ENCODE measurements around the gene TMPRSS6. TPM values are rescaled to one million over a fixed set of nuclear protein-coding genes. Genes with fewer than 3 reads are reported as not detected.

Gene TMPRSS6
- total RNA-seq, 1 donor from 2014 or later = not detected

DNA sequence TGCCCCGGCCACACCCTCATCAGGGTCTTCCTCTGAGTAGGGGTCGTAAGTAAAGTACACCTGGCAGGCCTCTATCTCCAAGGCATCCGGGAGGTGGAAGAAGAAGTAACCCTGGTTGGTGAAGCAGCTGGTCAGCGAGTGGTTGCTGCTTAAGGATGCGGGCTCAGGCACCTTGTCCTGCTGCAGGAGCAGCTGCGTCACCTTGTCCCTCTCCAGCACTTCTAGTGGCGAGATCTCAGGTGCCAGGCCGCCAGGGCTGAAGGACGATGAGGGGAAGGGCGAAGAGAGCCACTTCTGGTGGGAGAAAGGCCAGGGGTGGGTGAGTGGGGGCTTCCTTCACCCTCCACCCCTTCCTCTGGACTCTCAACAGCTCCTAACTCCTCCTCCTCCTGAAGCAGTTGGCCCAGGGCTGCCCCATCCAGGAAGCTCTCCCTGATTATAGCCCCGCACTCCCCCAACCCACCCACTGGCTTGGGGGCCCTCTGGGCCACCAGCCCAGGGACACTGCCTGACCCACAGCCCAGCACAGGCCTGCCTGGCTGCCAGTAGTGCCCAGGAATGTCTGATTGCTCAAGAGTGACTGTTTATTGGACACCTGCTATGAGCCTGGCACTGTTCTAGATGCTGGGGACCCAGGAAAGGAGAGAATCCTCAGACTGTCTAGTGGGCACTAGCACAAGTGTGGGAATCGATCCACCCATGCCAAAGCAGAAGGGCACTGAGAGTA, 19.2 kb upstream of the TMPRSS6 start:
- H3K36me3 ChIP-seq = no peaks in the 10 kb centered on the region
- DNase-seq (ENCODE audit: extremely low spot score in 2 of 2) = no peak
- H3K4me1 ChIP-seq = peaks cover 5% of the 10 kb centered on the region
- no peaks in the 10 kb centered on the region for H3K27me3 ChIP-seq
- intact Hi-C loops (cut with DNase I) = loop anchor here (10.0 kb wide), 1 partner anchor 504 kb away; no protein-coding TSS in a partner anchor
- H3K27ac ChIP-seq = no peak overlapping the region
- H3K4me3 ChIP-seq = no peak overlapping the region
- no peaks in the 10 kb centered on the region for H3K9me3 ChIP-seq
- TF ChIP-seq CTCF (IDR thresholded peaks at IDR 0.05) (no peak), POLR2AphosphoS5 (IDR thresholded peaks at IDR 0.05; ENCODE audit: insufficient read depth in 1 of 2, low read depth in 1 of 2) (no peak), POLR2A (IDR thresholded peaks at IDR 0.05) (no peak)

- no peak overlapping the region for H3K4me3 ChIP-seq
- peaks cover 5% of the 10 kb centered on the region for H3K4me1 ChIP-seq
- intact Hi-C loops (cut with DNase I) = loop anchor here (10.0 kb wide), 1 partner anchor 503 kb away; no protein-coding TSS in a partner anchor
- no peak overlapping the region for H3K27ac ChIP-seq
- TF ChIP-seq POLR2A (IDR thresholded peaks at IDR 0.05) (no peak), CTCF (IDR thresholded peaks at IDR 0.05) (no peak), POLR2AphosphoS5 (IDR thresholded peaks at IDR 0.05; ENCODE audit: insufficient read depth in 1 of 2, low read depth in 1 of 2) (no peak)
- no peak for DNase-seq (ENCODE audit: extremely low spot score in 2 of 2)
- H3K36me3 ChIP-seq = no peaks in the 10 kb centered on the region
- H3K9me3 ChIP-seq = no peaks in the 10 kb centered on the region
- H3K27me3 ChIP-seq = no peaks in the 10 kb centered on the region
Observed at GRCh38 chr22:37127350-37127878, 17.9 kb upstream of the TMPRSS6 start.

DNA sequence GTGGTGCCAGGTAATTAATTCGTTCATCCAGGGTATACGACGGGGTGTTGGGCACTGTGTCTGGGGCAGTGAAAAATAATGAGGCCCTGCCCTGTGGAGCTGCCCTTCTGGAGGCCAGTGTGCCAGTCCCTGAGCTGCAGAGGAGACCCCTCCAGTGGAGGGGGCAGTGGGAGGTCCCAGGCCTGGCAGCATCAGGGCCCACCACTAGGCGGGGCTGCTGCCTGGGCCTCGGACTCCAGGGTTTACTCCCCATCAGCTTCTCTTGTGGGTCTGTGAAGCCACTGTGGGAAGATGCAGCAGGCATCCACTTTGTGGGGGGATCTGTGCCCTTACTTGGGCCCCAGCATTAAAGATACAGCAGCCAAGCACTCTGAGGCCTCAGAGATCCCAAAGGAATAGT, 17.4 kb upstream of the TMPRSS6 start:
- H3K4me3 ChIP-seq = no peak overlapping the region
- no peaks in the 10 kb centered on the region for H3K9me3 ChIP-seq
- H3K27me3 ChIP-seq = no peaks in the 10 kb centered on the region
- TF ChIP-seq CTCF (IDR thresholded peaks at IDR 0.05) (no peak), POLR2A (IDR thresholded peaks at IDR 0.05) (no peak), POLR2AphosphoS5 (IDR thresholded peaks at IDR 0.05; ENCODE audit: insufficient read depth in 1 of 2, low read depth in 1 of 2) (no peak)
- DNase-seq (ENCODE audit: extremely low spot score in 2 of 2) = no peak
- H3K27ac ChIP-seq = no peak overlapping the region
- peaks cover 5% of the 10 kb centered on the region for H3K4me1 ChIP-seq
- no peaks in the 10 kb centered on the region for H3K36me3 ChIP-seq
- intact Hi-C loops (cut with DNase I) = loop anchor here (10.0 kb wide), 1 partner anchor 502 kb away; no protein-coding TSS in a partner anchor

GRCh38 chr22:37126383-37126782, 16.9 kb upstream of the TMPRSS6 start:
- TF ChIP-seq CTCF (IDR thresholded peaks at IDR 0.05) (no peak), POLR2A (IDR thresholded peaks at IDR 0.05) (no peak), POLR2AphosphoS5 (IDR thresholded peaks at IDR 0.05; ENCODE audit: insufficient read depth in 1 of 2, low read depth in 1 of 2) (no peak)
- Histone ChIP-seq H3K4me1 (peaks cover 5% of the 10 kb centered on the region), H3K4me3 (no peak overlapping the region), H3K27ac (no peak overlapping the region), H3K9me3 (no peaks in the 10 kb centered on the region), H3K36me3 (no peaks in the 10 kb centered on the region), H3K27me3 (no peaks in the 10 kb centered on the region)
- intact Hi-C loops (cut with DNase I) = loop anchor here (10.0 kb wide), 1 partner anchor 502 kb away; no protein-coding TSS in a partner anchor
- no peak for DNase-seq (ENCODE audit: extremely low spot score in 2 of 2)

- intact Hi-C loops (cut with DNase I) = loop anchor here (10.0 kb wide), 1 partner anchor 499 kb away; no protein-coding TSS in a partner anchor
- Histone ChIP-seq H3K36me3 (no peaks in the 10 kb centered on the region), H3K4me3 (no peak overlapping the region), H3K4me1 (no peaks in the 10 kb centered on the region), H3K9me3 (no peaks in the 10 kb centered on the region), H3K27me3 (no peaks in the 10 kb centered on the region), H3K27ac (no peak overlapping the region)
- no peak for DNase-seq (ENCODE audit: extremely low spot score in 2 of 2)
- TF ChIP-seq POLR2AphosphoS5 (IDR thresholded peaks at IDR 0.05; ENCODE audit: insufficient read depth in 1 of 2, low read depth in 1 of 2) (no peak), POLR2A (IDR thresholded peaks at IDR 0.05) (no peak), CTCF (IDR thresholded peaks at IDR 0.05) (no peak)
Observed at GRCh38 chr22:37123649-37124048, 14.1 kb upstream of the TMPRSS6 start.
